GM12801 (cell line): ENCODE measurements around the gene ZNF317.

ENCODE experiments used
- TF ChIP-seq, protein P1 (sequence below): IDR thresholded peaks from one replicate; pipeline ENCODE4 v1.5.1; 2011; ENCODE audit warnings: control low read depth; ENCODE audit not compliant: insufficient read length; ENCODE audit errors: extremely low read depth

ZNF317 gene

DNA sequence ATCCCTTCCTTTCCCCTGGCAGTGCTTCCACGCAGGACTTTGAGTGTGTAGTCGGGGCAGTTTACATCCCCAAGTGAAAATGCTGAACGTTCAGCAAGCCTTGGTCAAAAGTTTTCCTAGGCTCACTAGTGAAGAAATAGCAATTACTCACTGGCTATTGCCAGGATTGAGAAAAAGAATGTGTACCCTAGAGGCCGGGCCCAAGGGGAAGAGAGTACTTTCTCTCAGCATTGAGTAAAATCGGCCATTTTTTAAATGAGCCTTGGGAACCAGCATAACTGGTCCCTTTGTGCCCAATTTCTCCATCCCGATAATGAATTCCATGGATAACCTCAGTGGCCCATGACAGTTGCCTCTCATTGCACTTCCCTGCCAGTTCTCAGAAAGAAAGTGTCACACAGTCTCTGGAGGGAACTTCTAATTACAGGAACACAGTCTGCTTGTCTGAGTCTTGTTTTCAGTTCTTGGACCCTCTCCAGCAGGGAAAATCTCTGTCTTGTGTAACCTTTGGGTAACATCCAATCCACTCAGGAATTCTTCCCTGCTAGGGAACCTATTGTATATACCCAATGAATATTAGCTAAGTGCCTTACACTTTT lies 31.3 kb downstream of the ZNF317 start:
- TF ChIP-seq, protein P1, sequence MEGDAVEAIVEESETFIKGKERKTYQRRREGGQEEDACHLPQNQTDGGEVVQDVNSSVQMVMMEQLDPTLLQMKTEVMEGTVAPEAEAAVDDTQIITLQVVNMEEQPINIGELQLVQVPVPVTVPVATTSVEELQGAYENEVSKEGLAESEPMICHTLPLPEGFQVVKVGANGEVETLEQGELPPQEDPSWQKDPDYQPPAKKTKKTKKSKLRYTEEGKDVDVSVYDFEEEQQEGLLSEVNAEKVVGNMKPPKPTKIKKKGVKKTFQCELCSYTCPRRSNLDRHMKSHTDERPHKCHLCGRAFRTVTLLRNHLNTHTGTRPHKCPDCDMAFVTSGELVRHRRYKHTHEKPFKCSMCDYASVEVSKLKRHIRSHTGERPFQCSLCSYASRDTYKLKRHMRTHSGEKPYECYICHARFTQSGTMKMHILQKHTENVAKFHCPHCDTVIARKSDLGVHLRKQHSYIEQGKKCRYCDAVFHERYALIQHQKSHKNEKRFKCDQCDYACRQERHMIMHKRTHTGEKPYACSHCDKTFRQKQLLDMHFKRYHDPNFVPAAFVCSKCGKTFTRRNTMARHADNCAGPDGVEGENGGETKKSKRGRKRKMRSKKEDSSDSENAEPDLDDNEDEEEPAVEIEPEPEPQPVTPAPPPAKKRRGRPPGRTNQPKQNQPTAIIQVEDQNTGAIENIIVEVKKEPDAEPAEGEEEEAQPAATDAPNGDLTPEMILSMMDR = no peak

DNA sequence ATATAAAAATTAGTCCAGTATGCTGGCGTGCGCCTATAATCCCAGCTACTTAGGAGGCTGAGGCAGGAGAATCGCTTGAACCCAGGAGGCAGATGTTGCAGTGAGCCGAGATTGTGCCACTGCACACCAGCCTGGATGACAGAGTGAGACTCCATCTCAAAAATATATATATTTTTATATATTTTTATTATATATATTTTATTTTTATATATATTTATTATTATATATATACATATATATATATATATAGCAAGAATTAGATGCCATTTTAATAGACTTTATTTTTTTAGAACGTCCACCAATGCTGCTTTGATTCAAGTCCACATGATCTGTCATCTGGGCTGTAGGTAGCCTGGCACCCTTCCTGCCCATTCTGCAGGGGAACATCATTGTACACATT lies 35.1 kb downstream of the ZNF317 start:
- TF ChIP-seq, protein P1 = no peak

DNA sequence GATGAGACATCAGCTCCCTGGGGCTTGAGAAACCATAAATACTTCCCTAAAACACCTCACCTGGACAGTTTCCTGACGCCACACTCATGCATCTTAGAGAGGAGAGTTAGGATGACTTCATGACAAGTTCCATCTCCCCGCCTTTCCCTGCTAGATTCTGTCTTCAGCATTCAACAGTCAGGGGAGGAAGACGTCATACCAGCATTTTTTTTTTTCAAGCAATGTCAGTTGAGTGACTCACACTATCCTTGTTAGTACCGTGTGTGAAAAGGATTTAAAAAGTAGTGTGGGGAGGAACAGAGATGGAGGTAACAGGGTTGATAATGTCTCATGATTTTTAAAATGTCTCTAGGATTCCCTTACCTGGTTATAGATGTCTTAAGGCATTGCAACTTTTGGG lies 38.7 kb downstream of the ZNF317 start, which contains the start of gene OR7D2:
TSS of gene OR7D2 (plus strand) at position 79 of the 400 bp plus-strand sequence. CDS start 6,803 bp downstream, outside the sequence.
- TF ChIP-seq, protein P1 = no peak

DNA sequence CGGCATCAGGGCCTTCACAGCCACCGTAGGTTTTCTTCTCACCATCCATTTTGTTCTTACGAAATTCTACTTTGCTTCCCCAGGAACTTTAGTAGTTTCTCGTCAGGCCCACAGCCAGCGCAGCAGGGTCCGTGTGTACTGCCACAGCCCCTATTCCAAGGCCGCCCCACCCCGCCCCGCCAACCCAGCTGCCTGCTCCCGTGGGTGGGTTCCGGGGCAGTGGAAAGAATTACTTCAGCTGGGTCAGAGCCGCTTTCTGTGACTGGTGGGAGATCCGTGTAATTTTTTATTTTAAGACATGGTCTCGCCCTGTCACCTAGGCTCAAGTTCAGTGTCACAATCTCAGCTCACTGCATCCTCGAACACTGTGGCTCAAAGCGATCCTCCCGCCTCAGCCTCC lies 42.8 kb downstream of the ZNF317 start:
- TF ChIP-seq, protein P1 = no peak

DNA sequence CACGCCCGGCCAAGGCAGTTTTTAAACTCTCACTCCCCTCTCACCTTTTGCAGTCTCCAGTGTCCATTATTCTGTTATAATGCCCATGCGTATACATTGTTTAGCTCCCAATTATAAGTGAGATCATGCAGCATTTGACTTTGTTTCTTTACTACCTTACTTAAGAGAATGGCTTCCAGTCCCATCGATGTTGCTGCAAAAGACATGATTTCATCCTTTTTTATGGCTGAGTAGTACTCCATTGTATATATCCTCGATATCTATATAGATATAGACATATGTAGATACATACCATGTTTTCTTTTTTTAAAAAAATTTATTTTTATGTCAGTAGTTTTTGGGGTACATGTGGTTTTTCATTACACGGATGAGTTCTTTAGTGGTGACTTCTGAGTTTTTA lies 47.0 kb downstream of the ZNF317 start:
- TF ChIP-seq, protein P1 = no peak

DNA sequence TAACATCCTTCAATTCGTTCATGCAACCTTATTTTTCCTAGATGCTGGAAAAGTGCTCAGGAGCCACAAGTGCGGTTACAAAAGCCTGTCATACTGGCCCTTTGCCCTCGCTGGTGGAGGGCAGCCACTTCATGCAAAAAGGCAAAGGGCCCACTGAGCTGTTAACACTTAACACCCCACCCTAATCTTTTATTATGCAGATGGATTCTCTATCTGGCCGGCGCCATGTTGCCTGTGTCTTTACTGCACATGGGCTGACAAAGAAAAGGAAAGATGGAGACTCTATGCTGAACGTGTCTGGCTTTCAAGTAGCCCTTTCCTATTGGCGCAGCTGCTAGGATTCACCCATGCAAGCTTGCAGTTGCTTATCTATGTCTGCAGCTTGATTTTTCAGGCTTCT lies 49.3 kb downstream of the ZNF317 start:
- TF ChIP-seq, protein P1 = no peak

DNA sequence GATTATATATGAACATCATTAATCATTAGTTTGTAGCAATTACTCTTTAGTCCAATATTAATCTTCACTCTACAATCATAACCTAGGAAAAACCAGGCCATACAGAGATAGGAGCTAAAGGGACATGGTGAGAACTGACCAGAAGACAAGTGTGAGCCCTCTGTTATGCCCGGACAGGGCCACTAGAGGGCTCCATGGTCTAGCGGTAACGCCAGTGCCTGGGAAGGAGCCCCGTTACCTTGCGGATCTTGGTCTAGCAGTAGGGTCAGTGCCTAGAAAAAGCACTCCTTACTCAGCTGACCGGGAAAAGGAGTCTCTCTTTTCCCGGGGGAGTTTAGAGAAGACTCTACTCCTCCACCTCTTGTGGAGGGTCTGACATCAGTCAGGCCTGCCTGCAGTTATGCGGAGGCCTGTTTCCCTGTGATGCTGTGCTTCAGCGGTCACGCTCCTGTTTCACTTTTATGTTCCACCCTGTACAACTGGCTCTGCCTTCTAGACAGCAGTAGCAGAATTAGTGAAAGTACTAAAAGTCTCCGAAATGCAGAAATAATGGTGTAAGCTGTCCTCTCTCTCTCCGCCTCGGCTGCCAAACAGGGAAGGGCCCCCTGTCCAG lies 65.4 kb downstream of the ZNF317 start:
- TF ChIP-seq, protein P1 = peak; percentile 4
